Measurements from ENCODE around the gene CRYGN.

- no peak for TF ChIP-seq TCF4 (CRISPR knock-in tag; IDR thresholded peaks at IDR 0.05; ENCODE audit: borderline replicate concordance)
- TF ChIP-seq CREB5 (CRISPR knock-in tag; IDR thresholded peaks at IDR 0.05; ENCODE audit: low read depth): no peak
- no peak for TF ChIP-seq RARB (CRISPR knock-in tag; IDR thresholded peaks at IDR 0.05)
- TF ChIP-seq ZFP30 (CRISPR knock-in tag; IDR thresholded peaks at IDR 0.05): no peak
- TF ChIP-seq GLIS3 (CRISPR knock-in tag; IDR thresholded peaks at IDR 0.05): no peak
- no peak for TF ChIP-seq SNAI2 (CRISPR knock-in tag; IDR thresholded peaks at IDR 0.05)
- no peak for TF ChIP-seq ARNTL (CRISPR knock-in tag; IDR thresholded peaks at IDR 0.05; ENCODE audit: borderline replicate concordance, low read depth)
- TF ChIP-seq TSHZ2 (CRISPR knock-in tag; IDR thresholded peaks at IDR 0.05): no peak
- no peak for TF ChIP-seq PATZ1 (CRISPR knock-in tag; IDR thresholded peaks at IDR 0.05; ENCODE audit: borderline replicate concordance)
- no peak for TF ChIP-seq ZNF565 (CRISPR knock-in tag; conservative IDR thresholded peaks at IDR 0.05; ENCODE audit: low read depth)
- no peak for TF ChIP-seq ZFP3 (CRISPR knock-in tag; IDR thresholded peaks at IDR 0.05)
- no peak for TF ChIP-seq PPARA (CRISPR knock-in tag; IDR thresholded peaks at IDR 0.05; ENCODE audit: borderline replicate concordance)
- no peak for TF ChIP-seq ESRRG (CRISPR knock-in tag; IDR thresholded peaks at IDR 0.05)
These were observed 32.9 kb downstream of the CRYGN start for GRCh38 chr7:151406886-151407583.

All from SK-N-SH treated with all-trans-retinoic acid at 6 μM for 48 hours (cell line).